ENCODE results near the gene CORO2A.

- TF ChIP-seq CTCF (IDR thresholded peaks at IDR 0.05 in 8 of 11, conservative IDR thresholded peaks at IDR 0.05 in 3 of 11) = no peak
- TF ChIP-seq POLR2A (IDR thresholded peaks at IDR 0.05) = no peak
Observed at GRCh38 chr9:98146101-98146991, 46.1 kb downstream of the CORO2A start.

All from spleen (tissue), 7 donors.